ENCODE measurements around the gene MACC1.

GRCh38 chr7:20238194-20238753 lies 21.1 kb upstream of the MACC1 start:
- TF ChIP-seq, protein P1, sequence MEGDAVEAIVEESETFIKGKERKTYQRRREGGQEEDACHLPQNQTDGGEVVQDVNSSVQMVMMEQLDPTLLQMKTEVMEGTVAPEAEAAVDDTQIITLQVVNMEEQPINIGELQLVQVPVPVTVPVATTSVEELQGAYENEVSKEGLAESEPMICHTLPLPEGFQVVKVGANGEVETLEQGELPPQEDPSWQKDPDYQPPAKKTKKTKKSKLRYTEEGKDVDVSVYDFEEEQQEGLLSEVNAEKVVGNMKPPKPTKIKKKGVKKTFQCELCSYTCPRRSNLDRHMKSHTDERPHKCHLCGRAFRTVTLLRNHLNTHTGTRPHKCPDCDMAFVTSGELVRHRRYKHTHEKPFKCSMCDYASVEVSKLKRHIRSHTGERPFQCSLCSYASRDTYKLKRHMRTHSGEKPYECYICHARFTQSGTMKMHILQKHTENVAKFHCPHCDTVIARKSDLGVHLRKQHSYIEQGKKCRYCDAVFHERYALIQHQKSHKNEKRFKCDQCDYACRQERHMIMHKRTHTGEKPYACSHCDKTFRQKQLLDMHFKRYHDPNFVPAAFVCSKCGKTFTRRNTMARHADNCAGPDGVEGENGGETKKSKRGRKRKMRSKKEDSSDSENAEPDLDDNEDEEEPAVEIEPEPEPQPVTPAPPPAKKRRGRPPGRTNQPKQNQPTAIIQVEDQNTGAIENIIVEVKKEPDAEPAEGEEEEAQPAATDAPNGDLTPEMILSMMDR (conservative IDR thresholded peaks at IDR 0.05; ENCODE audit: low read depth, low read length) = no peak
- TF ChIP-seq EZH2phosphoT487 (IDR thresholded peaks at IDR 0.05; ENCODE audit: borderline replicate concordance, low read length) (no peak), EZH2 (IDR thresholded peaks at IDR 0.05; ENCODE audit: low read length, unreplicated experiment) (no peak)

Measured in PC-3 (cell line).